ENCODE measurements around the gene SVEP1. TPM values are rescaled to one million over a fixed set of nuclear protein-coding genes. Genes with fewer than 3 reads are reported as not detected.

SVEP1 gene
- total and polyA plus RNA-seq, 4 donors, result 3.3 to 38.9 (median 19.6) TPM

GRCh38 chr9:110334871-110335270 lies 244.7 kb downstream of the SVEP1 start:
- no peaks in the 10 kb centered on the region for H3K27me3 ChIP-seq (ENCODE audit: control insufficient read depth in 3 of 3, insufficient read depth in 3 of 3, low read length in 2 of 3)
- no peak overlapping the region for H3K9ac ChIP-seq (ENCODE audit: insufficient read depth in 1 of 2, low read length in 2 of 2)
- no peaks in the 10 kb centered on the region for H3K4me1 ChIP-seq (ENCODE audit: control insufficient read depth in 5 of 5, insufficient read depth in 5 of 5, low read length in 5 of 5)
- H3K4me3 ChIP-seq, result no peak overlapping the region
- TF ChIP-seq CTCF (IDR thresholded peaks at IDR 0.05; ENCODE audit: control extremely low read depth, extremely low read depth), result no peak
- no peak overlapping the region for H3K27ac ChIP-seq (ENCODE audit: low read depth in 1 of 2, low read length in 1 of 2)
- H3K9me3 ChIP-seq (ENCODE audit: control insufficient read depth in 4 of 4, insufficient read depth in 3 of 4, low read length in 3 of 4), result peaks cover 0 to 2% (median 0%) of the 10 kb centered on the region in 4 donors
- no peak for ATAC-seq (ENCODE audit: insufficient read depth, low FRiP score)
- DNase-seq, result no peak
- no peaks in the 10 kb centered on the region for H3K36me3 ChIP-seq (ENCODE audit: control insufficient read depth in 4 of 4, insufficient read depth in 4 of 4, low read length in 4 of 4)

GRCh38 chr9:110334183-110334582 lies 245.4 kb downstream of the SVEP1 start:
- H3K4me3 ChIP-seq, result no peak overlapping the region
- WGBS, 2 donors, result 31 to 62% methylated on average over 4 of the region's 4 CpGs

GRCh38 chr9:110332766-110333165 lies 246.8 kb downstream of the SVEP1 start:
- 90 to 94% methylated on average over 3 of the region's 3 CpGs for WGBS, 2 donors
- Histone ChIP-seq H3K4me1 (ENCODE audit: control insufficient read depth in 5 of 5, insufficient read depth in 5 of 5, low read length in 5 of 5) (no peaks in the 10 kb centered on the region), H3K4me3 (no peak overlapping the region), H3K27ac (ENCODE audit: low read depth in 1 of 2, low read length in 1 of 2) (no peak overlapping the region), H3K36me3 (ENCODE audit: control insufficient read depth in 4 of 4, insufficient read depth in 4 of 4, low read length in 4 of 4) (no peaks in the 10 kb centered on the region), H3K9ac (ENCODE audit: insufficient read depth in 1 of 2, low read length in 2 of 2) (no peak overlapping the region), H3K27me3 (ENCODE audit: control insufficient read depth in 3 of 3, insufficient read depth in 3 of 3, low read length in 2 of 3) (no peaks in the 10 kb centered on the region), H3K9me3 (ENCODE audit: control insufficient read depth in 4 of 4, insufficient read depth in 3 of 4, low read length in 3 of 4) (peaks cover 0 to 2% (median 0%) of the 10 kb centered on the region in 4 donors)
- DNase-seq (no peak), ATAC-seq (ENCODE audit: insufficient read depth, low FRiP score) (no peak)
- TF ChIP-seq CTCF (IDR thresholded peaks at IDR 0.05; ENCODE audit: control extremely low read depth, extremely low read depth), result no peak

More at GRCh38 chr9:110334183-110334582, 245.4 kb downstream of the SVEP1 start:
- no peak for DNase-seq
- Histone ChIP-seq H3K27ac (ENCODE audit: low read depth in 1 of 2, low read length in 1 of 2) (no peak overlapping the region), H3K27me3 (ENCODE audit: control insufficient read depth in 3 of 3, insufficient read depth in 3 of 3, low read length in 2 of 3) (no peaks in the 10 kb centered on the region), H3K4me1 (ENCODE audit: control insufficient read depth in 5 of 5, insufficient read depth in 5 of 5, low read length in 5 of 5) (no peaks in the 10 kb centered on the region), H3K9me3 (ENCODE audit: control insufficient read depth in 4 of 4, insufficient read depth in 3 of 4, low read length in 3 of 4) (peaks cover 0 to 2% (median 0%) of the 10 kb centered on the region in 4 donors), H3K9ac (ENCODE audit: insufficient read depth in 1 of 2, low read length in 2 of 2) (no peak overlapping the region), H3K36me3 (ENCODE audit: control insufficient read depth in 4 of 4, insufficient read depth in 4 of 4, low read length in 4 of 4) (no peaks in the 10 kb centered on the region)
- no peak for TF ChIP-seq CTCF (IDR thresholded peaks at IDR 0.05; ENCODE audit: control extremely low read depth, extremely low read depth)
- no peak for ATAC-seq (ENCODE audit: insufficient read depth, low FRiP score)

- Histone ChIP-seq H3K36me3 (ENCODE audit: control insufficient read depth in 4 of 4, insufficient read depth in 4 of 4, low read length in 4 of 4) (no peaks in the 10 kb centered on the region), H3K9me3 (ENCODE audit: control insufficient read depth in 4 of 4, insufficient read depth in 3 of 4, low read length in 3 of 4) (no peaks in the 10 kb centered on the region), H3K4me1 (ENCODE audit: control insufficient read depth in 5 of 5, insufficient read depth in 5 of 5, low read length in 5 of 5) (no peaks in the 10 kb centered on the region), H3K9ac (ENCODE audit: insufficient read depth in 1 of 2, low read length in 2 of 2) (no peak overlapping the region), H3K27ac (ENCODE audit: low read depth in 1 of 2, low read length in 1 of 2) (no peak overlapping the region), H3K27me3 (ENCODE audit: control insufficient read depth in 3 of 3, insufficient read depth in 3 of 3, low read length in 2 of 3) (no peaks in the 10 kb centered on the region), H3K4me3 (no peak overlapping the region)
- DNase-seq (no peak), ATAC-seq (ENCODE audit: insufficient read depth, low FRiP score) (no peak)
- 74 to 85% methylated on average over 1 of the region's 1 CpG for WGBS, 2 donors
- TF ChIP-seq CTCF (IDR thresholded peaks at IDR 0.05; ENCODE audit: control extremely low read depth, extremely low read depth), result no peak
These were observed 248.9 kb downstream of the SVEP1 start for GRCh38 chr9:110330484-110331105.

Data from lung (tissue), 12 donors.